KG1 (cell line): ENCODE measurements around the gene CHP1.
"Not testable (repeated sequence)": the region's sequence is repeated elsewhere in the genome, so short reads cannot be mapped to it uniquely, and the experiment has no call there.

Experiments
- DNase-seq: peaks from one replicate; lab custom pipeline; 2025; lab: John Stamatoyannopoulos, UW

The CHP1 gene

DNA sequence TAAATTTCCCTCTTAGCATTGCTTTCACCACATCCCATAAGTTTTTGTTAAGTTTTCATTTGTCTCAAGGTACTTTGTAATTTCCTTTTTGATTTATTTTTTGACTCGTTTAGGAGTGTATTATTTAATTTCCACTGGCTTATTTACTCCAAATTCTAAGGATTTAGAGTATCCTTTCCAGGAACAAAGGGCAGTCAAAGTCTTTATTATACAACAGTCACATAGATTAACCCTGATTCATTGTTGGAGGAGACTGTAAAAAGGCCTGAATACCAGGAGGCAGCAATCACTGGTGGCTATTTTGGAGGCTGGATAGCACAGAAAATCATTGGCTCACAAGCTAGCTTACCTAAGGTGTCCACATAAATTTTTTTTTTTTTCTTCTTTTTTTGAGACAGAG is 61.5 kb downstream of the CHP1 start:
- no peak for DNase-seq

DNA sequence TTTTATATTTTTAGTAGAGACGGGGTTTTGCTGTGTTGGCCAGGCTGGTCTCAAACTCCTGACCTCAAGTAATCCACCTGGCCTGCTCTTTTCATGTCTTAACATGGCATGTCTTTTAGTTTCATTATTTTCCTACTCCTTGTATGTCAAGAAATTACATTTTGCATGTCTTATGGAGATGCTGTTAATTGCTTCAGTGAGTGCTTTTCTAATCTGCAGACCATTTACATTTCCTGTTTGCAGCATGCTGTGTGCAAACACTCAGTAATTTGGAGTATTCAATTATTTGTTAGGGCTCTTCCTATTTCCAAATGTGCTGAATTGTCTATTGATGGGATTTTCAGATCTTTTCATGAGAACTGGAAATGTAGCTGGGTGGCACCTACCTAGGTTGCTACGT is 70.1 kb downstream of the CHP1 start:
- DNase-seq, result not testable (repeated sequence)

DNA sequence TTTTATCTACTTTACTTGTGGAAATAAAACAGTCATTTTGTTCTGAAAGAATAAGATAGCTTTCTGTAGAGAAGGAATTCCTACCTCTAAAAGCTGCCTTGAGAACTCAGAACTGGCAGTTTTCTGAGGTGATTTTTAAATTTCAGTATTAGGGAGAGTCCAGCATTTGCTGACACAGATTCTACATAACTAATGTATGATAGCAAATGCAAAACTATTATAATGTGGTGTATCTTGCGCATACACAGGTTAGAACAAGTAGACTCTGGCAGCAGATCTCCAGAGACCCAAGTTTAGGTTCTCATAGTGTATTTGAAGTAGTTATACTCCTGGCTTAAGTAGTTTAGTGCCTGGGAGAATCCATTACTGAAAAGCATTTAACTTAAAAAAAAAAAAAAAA is 70.5 kb downstream of the CHP1 start:
- DNase-seq, result no peak

DNA sequence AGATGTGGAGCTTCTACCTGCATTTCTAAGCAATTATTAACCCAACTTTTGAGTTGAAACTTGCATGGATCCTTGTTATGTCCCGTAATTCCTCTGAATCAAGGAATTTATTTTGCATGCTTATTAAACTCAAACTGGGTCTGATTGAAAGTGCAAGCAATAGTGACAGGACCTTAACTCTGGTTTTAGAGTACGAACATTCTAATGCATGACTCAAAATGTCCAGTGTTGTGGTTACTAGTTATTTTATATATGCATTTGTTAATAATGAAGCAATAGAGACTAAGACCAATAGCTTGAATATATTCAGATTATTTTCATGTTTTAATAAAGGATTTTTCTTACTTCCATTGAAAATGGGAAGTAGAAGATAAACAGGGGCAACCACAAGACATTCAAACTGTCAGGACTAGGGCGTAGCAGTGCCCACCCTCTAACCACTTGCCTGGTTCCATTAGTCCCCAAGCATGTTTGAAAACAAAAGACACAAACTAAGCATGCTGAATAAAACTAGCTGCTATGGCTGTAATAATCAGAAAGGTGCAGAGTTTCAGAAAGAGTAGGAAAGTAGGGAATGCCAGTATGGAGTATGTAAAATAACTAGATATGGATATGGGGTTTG is 73.2 kb downstream of the CHP1 start:
- no peak for DNase-seq

- no peak for DNase-seq
Measured at GRCh38 chr15:41307679-41308078, 76.6 kb downstream of the CHP1 start.

- no peak for DNase-seq
Measured at GRCh38 chr15:41309226-41309905, 78.3 kb downstream of the CHP1 start.

GRCh38 chr15:41320805-41321330 is 89.8 kb downstream of the CHP1 start:
- not testable (repeated sequence) for DNase-seq

- no peak for DNase-seq
Measured at GRCh38 chr15:41323611-41324010, 92.5 kb downstream of the CHP1 start.

GRCh38 chr15:41331281-41331680 is 100.2 kb downstream of the CHP1 start:
- DNase-seq, result no peak
